Measurements from ENCODE around the gene DCUN1D2.
"Not testable (repeated sequence)": the region's sequence is repeated elsewhere in the genome, so short reads cannot be mapped to it uniquely, and the experiment has no call there.

DCUN1D2 gene

DNA sequence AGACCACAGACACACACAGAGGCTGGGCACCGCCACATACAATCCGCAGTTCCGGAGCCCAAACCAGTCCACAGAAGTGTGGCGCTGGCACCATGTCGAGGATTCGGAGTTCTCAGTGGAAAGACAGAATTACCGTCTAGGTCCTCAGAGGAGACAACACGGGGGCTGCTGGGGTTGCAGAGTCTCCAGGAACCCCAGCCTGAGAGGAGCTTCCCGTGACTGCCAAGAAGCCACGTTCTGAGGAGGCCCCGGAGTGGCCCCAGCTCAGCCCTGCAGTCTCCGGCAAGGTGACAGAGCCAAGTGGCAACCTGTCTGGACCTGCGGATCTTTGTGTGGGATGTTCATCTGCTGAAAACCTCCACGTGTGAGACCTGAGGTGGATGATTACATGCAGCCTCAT, 29.9 kb downstream of the DCUN1D2 start:
- DNase-seq: no peak

DNA sequence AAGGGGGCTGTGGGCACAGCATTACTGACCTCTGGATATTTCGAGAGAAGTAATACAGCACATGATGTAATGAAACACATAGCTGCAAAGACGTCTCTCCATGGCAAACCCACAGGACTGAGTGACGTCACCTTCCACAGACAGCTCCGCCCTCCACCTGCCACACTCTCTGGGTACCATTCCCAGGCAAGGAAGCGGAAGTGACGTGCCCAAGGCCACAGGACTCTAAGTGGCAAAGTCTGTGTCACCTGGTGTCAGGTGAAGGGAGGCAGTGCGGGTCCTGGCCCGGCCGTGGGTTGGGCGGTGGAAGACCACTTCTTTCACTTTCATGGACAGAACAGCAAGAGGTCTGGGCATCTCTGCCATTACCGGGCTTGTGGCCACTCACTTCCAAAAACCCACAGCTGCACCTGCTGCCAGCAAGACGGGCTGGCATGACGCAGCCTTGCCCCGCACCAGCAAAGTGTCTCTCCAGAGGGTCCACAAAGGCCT, 30.4 kb downstream of the DCUN1D2 start:
- no peak for DNase-seq

DNA sequence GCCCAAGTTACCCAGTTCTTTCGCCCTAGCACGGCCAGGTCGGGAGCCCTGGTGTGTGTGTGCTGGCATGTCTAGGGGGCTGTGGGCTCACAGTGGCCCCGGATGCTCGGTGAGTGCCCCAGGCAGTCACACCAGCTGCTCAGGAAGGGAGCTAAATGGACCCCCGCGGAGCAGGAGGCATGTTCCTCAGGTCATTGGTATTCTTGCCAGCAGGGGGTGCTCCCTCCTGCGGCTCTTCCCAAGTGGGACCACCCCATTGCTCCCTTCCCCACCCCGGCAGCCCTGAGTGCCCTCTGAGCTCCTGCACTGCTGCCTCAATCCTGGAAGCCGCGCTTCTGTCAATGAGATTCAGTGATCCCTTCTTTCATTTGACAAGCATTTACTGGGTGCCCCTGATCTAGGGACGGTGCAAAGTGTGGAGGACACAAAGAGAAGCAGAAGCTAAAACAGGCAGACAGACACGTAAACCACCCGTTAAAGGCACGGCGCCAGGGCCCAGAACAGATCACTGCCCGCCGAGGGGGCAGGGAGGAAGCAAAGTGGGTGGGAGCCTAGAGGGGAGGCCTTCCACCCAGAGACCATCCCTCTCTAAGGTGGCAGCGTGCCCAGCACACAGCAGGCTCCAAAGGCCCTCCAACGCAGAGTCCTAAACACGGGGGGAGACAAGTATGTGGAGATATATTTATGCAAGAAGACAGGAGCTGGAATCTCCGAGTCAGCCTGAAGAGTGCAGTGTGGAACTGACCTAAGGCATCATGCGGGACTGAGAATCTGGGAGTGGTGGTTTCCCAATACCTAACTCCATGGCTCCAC, 32.1 kb downstream of the DCUN1D2 start:
- DNase-seq: no peak

DNA sequence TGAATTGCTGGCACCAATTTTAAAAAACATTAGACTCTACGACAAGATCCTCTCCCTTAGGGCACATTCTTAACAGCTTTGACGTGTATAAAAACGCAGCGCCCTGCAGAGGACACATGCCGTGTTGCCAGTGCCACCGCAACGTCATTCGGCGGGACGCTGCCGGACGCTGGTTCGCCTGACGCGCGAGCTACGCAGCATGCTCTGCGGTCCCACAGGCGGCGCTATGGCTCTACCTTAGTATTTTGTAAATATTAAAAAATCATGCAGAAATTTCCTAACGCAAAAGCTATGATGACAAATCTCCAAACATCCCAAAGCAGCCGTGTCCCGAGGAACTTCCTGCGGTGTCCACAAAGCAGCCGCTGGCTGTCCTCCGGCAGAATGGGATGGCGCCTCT, 33.0 kb downstream of the DCUN1D2 start:
- no peak for DNase-seq

DNA sequence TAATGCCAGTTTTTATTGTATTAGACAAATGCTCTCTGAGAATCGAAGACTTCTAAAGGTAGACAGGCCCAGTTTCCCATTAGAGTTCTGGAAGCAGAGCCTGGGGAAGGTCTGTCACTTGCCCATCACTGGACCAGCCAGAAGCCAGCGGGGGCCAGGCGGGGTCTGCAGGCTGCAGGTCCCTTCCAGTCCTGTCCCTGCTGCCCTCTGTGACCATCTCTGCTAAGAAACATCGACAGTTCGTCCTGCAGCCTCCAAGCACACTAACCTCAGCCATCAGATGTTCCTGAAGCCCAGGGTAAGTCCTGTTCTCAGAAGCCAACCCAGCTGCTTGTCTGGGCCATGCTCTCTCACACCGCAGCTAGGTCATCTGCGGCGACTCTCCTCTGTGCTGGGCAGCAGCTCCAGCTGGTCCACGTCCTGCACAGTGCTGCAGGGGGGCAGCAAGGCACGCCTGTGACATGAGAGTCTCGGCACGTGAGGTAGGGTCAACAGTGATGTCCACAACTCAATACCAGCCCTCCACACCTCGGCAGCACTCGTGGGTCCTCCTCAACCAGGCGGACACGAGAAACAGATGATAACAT, 34.3 kb downstream of the DCUN1D2 start:
- no peak for DNase-seq

DNA sequence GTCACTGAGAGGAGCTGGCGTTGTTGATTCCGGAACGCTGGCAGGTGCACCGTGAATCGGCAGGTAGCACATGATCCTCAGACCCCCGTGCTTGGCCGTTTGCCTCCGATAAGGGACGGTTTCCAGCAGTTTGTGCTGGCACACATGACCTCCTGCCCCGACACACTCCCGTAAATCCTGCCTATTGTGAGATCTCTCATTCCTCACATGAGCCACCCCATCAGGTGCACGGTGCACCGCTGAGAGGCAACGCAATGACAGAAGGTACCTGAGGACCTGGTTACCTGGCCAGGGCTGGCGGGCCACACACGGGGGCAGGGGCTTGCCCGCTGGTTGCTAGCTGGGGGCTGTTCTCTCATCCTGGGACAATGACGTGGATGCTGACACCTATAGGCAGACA, 35.1 kb downstream of the DCUN1D2 start:
- DNase-seq: no peak

DNA sequence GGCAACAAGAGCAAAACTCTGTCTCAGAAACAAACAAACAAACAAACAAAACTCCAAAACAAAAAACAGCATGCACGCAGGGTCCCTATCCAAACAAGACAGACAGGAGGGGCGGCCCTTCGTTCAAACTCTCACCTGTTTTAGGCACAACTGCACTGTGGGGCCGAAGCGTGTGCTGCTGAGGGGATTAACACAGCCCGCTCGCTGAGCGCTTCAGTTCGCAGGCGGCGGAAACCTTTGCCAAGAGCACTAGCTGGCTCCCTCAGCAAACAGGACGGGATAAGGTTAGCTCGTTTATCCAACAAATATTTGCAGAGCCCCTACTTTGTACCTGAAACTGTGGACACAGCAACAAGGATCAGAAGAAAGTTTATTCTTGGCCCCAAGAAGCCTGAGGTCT, 35.6 kb downstream of the DCUN1D2 start:
- no peak for DNase-seq

DNA sequence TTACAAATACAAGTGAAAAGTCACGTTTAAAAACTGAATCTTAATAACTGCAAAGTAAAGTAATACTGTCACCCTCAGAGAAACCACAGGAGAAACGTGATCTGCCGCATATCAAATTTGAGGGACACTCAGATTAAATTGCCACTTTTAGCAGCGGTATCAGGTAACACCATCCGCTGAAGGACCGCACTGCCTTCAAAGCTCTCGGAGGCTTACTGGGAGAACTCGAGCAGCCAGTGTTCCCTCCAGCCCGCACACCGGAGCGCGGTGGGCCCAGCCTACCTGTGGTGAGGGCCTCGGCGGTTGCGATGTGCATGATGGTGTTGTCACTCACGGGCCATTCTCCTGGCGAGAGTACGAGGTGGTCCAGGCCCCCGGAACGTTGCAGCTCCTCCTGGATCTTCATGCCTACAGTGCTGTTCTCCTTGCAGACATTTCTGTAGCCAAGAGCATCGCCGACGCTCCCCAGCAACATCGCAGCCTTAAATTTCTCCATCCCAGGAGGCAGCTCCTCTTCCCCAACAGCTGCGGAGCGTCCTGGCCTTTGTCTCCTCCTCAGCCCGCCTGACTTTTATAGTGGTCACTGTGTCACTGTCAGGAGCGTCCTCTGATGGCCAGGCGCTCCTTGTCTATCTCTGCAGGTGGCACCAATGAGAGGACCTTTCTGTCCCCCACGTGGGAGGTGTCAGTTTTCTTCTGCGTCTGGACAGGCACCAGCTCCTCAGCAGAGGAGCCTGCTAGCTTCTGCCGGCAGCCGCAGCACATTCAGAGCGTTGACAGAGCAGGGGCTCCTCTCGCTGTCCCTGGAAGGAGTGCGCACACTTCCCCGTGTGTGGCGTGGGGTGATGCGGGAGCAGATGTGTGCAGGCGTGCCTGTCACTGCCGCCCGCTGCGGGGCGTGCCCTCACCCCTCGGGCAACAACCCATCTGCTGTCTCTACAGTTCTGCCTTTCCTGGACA, 37.3 kb downstream of the DCUN1D2 start, which contains the start of gene ADPRHL1:
Gene ADPRHL1, minus strand, starts transcription at position 547 of the 960 bp plus-strand sequence. Its CDS starts 51 bp downstream, at position 496.
- no peak for DNase-seq

DNA sequence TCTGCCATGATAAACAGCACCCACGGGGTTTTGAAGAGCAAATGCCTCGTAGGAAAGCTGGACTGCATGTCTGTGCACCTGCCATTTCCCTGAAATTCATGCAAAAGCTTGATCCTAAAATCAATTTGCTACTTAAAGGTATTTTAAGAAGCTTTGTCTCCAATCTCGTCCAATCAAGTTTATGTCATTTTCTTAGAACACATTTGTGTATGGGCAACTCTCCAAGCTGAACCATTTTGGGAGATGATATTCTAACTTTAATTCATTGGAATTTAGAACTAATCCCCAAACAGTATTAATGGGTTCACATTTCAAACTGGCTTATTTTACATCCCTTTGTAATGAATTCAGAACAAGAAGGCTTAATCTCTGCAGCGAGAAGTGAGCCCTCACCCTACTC, 38.0 kb downstream of the DCUN1D2 start:
- no peak for DNase-seq

DNA sequence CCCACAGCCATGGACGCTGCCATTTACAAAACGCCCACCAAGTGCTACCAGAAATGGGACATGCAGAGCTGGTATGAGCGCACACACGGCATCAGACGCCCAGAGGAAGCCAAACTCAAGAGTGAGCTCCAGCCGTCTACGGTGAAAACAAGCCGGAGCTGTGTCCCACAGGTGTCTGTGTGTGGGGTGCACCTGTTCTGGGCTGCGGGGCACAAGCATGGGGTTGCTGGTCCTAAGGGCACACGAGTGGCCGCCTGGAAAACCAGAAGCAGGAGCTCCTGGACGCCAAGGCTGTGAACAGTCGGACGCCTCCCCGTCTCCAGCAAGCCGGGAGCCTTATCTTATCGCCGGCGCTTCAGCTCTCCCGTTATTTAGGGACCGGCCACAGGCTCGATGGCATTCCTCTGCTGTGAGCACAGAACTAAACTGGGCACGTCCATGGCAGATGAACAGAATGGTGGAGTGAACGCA, 38.5 kb downstream of the DCUN1D2 start:
- no peak for DNase-seq

DNA sequence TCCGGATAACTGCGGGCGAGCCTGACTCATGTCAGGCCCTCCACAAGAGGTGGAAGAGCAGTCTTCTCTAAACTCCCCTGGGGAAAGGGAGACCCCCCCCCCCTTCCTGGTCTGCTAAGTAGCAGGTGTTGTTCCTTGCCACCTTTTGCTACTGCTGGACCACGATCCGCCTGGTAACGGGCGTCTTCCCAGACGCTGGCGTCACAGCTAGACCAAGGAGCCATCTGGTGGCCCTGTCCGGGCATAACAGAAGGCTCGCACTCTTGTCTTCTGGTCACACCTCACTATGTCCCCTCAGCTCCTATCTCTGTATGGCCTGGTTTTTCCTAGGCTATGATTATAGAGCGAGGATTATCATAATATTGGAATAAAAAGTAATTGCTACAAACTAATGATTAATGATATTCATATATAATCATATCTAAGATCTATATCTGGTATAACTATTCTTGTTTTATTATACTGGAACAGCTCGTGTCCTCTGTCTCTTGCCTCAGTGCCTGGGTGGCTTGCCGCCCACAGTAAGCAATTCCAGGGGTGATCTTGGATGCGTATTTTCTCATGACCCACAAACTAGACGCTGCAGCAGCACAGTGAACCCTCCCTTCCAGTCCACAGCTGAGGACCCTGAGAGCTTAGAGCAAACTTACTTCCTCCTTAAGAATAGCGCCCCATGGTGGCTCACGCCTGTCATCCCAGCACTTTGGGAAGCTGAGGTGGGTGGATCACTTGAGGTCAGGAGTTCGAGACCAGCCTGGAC, 39.5 kb downstream of the DCUN1D2 start:
- not testable (repeated sequence) for DNase-seq

DNA sequence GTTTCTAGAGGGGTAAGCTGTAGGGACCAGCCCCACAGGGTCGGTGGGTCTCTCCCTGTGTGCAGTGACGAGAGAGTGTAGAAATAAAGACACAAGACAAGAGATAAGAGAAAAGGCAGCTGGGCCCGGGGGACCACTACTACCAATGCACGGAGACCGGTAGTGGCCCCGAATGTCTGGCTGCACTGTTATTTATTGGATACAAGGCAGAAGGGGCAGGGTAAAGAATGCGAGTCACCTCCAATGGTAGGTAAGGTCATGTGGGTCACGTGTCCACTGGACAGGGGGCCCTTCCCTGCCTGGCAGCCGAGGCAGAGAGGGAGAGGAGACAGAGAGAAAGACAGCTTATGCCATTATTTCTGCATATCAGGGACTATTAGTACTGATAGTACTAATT, 40.2 kb downstream of the DCUN1D2 start:
- not testable (repeated sequence) for DNase-seq

DNA sequence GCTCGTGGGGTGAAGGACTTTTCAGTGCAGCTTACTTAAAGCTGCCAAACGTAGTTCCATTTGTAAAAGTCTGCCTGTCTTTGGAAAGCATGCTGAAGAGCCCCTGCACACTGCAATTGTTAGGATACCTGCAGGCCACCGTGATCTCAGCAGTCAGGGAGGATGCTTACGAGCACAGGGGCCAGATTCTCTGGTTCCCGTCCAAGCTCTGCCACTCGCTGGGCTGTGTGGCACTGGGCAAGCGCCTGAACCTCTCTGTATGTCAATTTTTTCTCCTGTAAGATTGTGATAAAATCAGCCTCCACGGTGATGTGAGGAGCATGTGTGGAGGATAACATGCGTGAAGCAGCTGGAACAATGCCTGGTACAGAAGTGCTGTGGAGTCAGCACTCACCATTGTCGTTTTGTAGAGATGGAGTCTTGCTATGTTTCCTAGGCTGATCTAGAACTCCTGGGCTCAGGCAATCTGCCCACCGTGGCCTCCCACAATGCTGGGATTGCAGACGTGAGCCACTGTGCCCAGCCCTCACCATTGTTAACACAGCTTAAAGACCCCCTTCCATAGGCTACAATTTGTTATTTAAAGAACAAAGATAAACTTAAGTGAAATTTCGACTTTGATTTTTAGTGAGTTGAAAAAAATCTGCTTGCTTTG, 40.7 kb downstream of the DCUN1D2 start:
- no peak for DNase-seq

DNA sequence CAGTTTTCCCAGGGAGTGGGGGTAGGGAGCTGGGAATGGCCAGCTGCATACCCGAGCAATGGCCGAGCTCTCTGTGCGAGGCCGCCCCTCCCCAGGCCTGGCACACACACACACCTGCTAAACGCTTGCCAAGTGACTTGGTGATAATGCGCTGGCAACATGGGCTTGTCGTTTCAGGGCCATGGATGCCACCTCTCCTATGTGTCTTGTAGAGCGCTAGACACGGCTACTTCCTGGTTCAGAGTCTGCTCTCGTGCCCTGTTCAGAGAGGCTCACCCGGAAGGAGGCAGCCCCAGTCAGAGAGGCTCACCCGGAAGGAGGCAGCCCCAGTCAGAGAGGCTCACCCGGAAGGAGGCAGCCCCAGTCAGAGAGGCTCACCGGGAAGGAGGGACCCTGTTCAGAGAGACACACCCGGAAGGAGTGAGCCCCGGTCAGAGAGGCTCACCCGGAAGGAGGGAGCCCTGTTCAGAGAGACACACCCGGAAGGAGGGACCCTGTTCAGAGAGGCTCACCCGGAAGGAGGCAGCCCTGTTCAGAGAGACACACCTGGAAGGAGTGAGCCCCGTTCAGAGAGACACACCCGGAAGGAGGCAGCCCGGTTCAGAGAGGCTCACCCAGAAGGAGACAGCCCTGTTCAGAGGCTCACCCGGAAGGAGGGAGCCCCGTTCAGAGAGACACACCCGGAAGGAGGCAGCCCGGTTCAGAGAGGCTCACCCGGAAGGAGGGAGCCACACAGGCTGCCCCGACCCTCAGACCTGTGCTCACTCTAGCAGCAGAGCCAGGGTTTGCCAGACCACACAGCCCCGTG, 41.4 kb downstream of the DCUN1D2 start:
- DNase-seq: peak in 1 of 2 donors; percentile 44

DNA sequence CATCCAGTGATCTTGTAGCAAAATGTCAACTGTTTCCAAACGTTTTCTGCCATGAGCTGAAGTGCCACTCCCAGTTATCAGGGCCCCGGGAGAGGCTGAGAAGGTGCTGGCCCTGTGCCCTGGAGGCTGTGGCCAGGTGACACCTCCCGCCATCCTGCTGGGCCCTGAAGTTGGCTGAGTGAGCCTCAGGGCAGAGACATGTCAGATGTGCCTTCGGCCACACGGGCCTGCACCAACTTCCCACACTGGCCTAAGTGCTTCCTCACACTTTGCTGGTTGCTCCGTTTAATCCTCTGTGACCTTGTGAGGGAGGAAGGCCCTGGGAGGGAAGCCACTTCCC, 42.0 kb downstream of the DCUN1D2 start:
- no peak for DNase-seq

DNA sequence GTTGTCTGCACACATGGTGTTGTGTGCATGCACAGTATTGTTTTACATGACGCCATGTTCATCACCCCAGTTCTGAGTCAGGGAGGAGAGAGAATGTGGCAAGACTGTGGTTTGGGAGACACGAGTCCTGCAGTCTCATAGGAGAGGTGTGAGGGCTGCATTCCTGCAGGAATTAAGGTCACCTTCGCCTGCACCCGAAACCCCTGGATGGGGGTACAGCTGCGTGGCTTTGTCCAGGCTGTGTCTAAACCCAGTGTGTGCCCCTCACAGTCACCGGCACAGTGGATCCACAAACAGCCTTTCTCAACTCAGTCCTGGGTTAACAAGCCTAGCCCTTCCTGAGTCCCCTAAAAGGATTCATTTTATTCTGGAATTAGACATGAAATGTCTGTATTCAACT, 42.9 kb downstream of the DCUN1D2 start:
- no peak for DNase-seq

DNA sequence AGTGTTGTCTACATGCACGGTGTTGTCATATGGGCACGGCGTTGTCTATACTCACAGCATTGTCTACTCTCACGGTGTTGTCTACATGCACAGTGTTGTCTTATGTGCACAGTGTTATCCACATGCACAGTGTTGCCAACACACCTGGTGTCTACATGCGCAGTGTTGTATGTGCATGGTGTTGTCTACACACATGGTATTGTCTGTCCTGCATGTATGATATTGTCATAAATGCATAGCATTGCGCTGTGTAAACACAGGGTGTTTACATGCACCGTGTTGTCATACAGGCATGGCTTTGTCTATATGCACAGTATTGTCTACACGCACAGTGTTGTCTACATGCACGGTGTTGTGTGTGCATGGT, 44.0 kb downstream of the DCUN1D2 start:
- no peak for DNase-seq

DNA sequence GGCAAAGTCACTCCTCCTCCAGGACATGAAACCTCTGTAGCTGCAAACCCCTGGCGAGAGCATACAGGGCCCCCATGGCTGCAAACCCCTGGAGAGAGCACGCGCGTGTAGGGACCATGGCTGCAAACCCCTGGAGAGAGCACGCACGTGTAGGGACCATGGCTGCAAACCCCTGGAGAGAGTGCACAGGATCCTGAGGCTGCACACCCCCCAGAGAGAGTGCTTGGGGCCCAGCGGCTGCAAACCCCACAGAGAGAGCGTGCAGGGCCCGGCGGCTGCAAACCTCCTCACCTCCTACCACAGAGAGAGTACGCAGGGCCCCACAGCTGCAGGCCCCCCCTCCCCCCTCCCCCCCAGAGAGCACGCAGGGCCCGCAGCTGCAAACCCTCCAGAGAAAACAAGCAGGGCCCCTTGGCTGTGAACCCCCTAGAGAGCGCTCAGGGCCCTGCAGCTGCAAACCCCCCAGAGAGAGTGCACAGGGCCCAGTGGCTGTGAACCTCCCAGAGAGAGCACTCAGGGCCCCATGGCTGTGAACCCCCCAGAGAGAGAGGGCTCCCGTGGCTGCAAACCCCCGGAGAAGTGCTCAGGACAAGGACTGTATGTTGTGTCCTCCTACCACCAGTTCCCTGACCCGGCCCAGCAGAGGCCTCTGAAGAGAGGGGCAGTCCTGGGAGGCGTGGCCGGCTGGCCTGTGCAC, 44.6 kb downstream of the DCUN1D2 start:
- DNase-seq: no peak

DNA sequence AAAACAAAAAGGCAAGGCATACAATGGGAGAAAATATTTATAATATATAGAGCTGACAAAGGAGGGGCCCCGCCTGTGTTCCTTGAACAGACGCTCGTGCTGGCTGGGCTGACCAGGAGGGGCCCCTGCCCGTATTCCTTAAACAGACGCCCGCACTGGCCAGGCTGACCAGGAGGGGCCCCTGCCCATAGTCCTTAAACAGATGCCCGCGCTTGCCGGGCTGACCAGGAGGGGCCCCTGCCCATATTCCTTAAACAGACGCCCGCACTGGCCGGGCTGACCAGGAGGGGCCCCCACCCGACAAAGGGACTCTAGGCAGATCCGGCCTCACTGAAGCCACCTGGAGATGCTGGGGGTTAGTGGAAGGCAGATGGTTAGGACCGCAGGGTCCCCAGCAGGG, 46.5 kb downstream of the DCUN1D2 start:
- DNase-seq: no peak

DNA sequence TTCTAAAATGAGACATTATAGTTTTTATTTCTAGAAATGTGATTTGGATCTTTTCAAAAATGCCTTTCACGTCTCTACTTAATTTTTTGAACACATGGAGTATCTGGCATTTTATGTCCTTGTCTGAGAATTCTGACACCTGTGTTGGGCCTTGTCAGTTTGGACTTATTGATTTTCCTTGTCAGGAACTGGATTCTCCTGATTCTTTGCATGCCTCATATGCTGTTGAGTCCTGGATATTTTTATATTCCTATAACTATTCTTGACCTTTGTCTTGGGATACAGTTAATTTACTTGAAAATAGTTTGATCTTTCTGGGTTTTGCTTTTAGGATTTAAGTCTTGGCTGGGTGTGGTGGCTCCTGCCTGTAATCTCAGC, 47.5 kb downstream of the DCUN1D2 start:
- no peak for DNase-seq

Data from stimulated activated CD4-positive, alpha-beta T cell treated with anti-CD3 and anti-CD28 coated beads, Interleukin-2, amount 100 ng/mL, for 48 hours (primary cell).